Ishikawa (cell line): ENCODE measurements around the gene EPHB1.

ENCODE experiments used
- CEBPB ChIP-seq: IDR thresholded peaks from 2 replicates; pipeline ENCODE4 v1.6.1; 2012
- CREB1 ChIP-seq: IDR thresholded peaks from 2 replicates; pipeline ENCODE4 v1.6.1; 2012; ENCODE audit warnings: low read depth
- EP300 ChIP-seq: IDR thresholded peaks from 2 replicates; pipeline ENCODE4 v1.6.1; 2012; ENCODE audit warnings: borderline replicate concordance
- FOXM1 ChIP-seq: IDR thresholded peaks from 2 replicates; pipeline ENCODE4 v1.6.1; 2012; ENCODE audit warnings: low read depth, borderline replicate concordance
- MAX ChIP-seq: IDR thresholded peaks from 2 replicates; pipeline ENCODE4 v1.6.1; 2012
- NFIC ChIP-seq: IDR thresholded peaks from 2 replicates; pipeline ENCODE4 v1.6.1; 2012
- TAF1 ChIP-seq: IDR thresholded peaks from 2 replicates; pipeline ENCODE4 v1.6.1; 2012; ENCODE audit warnings: low read depth, mild to moderate bottlenecking
- YY1 ChIP-seq: IDR thresholded peaks from 2 replicates; pipeline ENCODE4 v1.6.1; 2012; ENCODE audit warnings: low read depth

DNA sequence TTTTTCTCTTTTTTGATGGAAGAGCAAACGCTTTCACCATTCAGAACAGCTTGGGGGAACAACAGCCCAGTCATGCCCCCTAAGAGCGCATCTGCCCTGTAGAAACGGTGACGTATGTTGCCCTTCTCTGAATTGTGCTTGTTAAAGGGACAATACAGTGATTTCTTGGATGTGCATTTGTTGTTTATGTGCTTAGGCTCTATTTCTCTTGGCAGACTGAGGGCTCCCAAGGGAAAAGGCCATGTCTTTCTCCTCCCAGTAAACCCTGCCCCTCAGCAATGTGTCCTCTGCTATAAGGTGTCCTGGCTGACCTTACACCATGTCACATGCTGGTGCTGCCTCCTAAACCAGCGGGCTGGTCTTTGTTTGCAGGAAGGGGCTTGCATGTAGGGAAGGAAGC is 346.1 kb downstream of the EPHB1 start:
- no peak for TF ChIP-seq CREB1
- TF ChIP-seq NFIC: no peak
- no peak for TF ChIP-seq TAF1
- no peak for TF ChIP-seq CEBPB
- no peak for TF ChIP-seq MAX
- no peak for TF ChIP-seq YY1
- no peak for TF ChIP-seq EP300
- no peak for TF ChIP-seq FOXM1
